Fibroblast of villous mesenchyme (primary cell): ENCODE results near the gene NMT1. TPM values are rescaled to one million over a fixed set of nuclear protein-coding genes. Genes with fewer than 3 reads are reported as not detected.

ENCODE experiments used
- DNase-seq: peaks from one replicate; pipeline ENCODE4 v3.0.0-alpha.2; 2010; ENCODE audit warnings: low read depth
- H3K4me3 ChIP-seq: 2 replicates; pipeline ENCODE4 v1.5.1; 2011; ENCODE audit warnings: low read depth, mild to moderate bottlenecking, low read length
- CTCF ChIP-seq: IDR thresholded peaks from 2 replicates; pipeline ENCODE4 v1.5.1; 2012; ENCODE audit warnings: low read depth, mild to moderate bottlenecking, low read length; ENCODE audit not compliant: insufficient read depth
- total RNA-seq: library from RNA; depleted of rRNA; stranded (reverse); fragments of >200 nt; gene quantifications from 2 replicates; pipeline ENCODE4 v1.2.3, GENCODE V29; 2012

NMT1 gene
- total RNA-seq, 1 donor: 78.2 TPM

- H3K4me3 ChIP-seq: peak overlapping the region; percentile 95
- no peak for DNase-seq
- no peak for TF ChIP-seq CTCF
Observed at GRCh38 chr17:45061606-45062205, 589 bp downstream of the NMT1 start.

GRCh38 chr17:45063198-45063597 is 2.1 kb downstream of the NMT1 start:
- no peak for TF ChIP-seq CTCF
- H3K4me3 ChIP-seq: no peak overlapping the region
- peak; percentile 20 for DNase-seq

- H3K4me3 ChIP-seq: no peak overlapping the region
- no peak for TF ChIP-seq CTCF
- no peak for DNase-seq
Observed at GRCh38 chr17:45067637-45068036, 6.5 kb downstream of the NMT1 start.

GRCh38 chr17:45070001-45070400 is 8.9 kb downstream of the NMT1 start:
- H3K4me3 ChIP-seq: no peak overlapping the region
- no peak for TF ChIP-seq CTCF
- no peak for DNase-seq

- TF ChIP-seq CTCF: no peak
- no peak for DNase-seq
Observed at GRCh38 chr17:45070809-45071208, 9.7 kb downstream of the NMT1 start.

GRCh38 chr17:45073414-45074070 is 12.4 kb downstream of the NMT1 start:
- DNase-seq: peak; percentile 97
- no peak for TF ChIP-seq CTCF
- no peak overlapping the region for H3K4me3 ChIP-seq

More at GRCh38 chr17:45070809-45071208, 9.7 kb downstream of the NMT1 start:
- no peak overlapping the region for H3K4me3 ChIP-seq

- H3K4me3 ChIP-seq: no peak overlapping the region
- DNase-seq: peak; percentile 65
- TF ChIP-seq CTCF: no peak
Observed at GRCh38 chr17:45077643-45078042, 16.5 kb downstream of the NMT1 start.
